ENCODE data around the gene USP26. TPM values are rescaled to one million over a fixed set of nuclear protein-coding genes. Genes with fewer than 3 reads are reported as not detected.
"Not testable (repeated sequence)": the region's sequence is repeated elsewhere in the genome, so short reads cannot be mapped to it uniquely, and the experiment has no call there.

The USP26 gene
- total RNA-seq (not detected), polyA plus RNA-seq (not detected)
- long read RNA-seq, donor 1, result 0 reads
- long read RNA-seq, donor 2, result 0 reads
- long read RNA-seq, donor 3, result 0 reads
- long read RNA-seq, donor 4, result 0 reads

- WGBS, result 95% methylated on average over 16 of the region's 16 CpGs
- intact Hi-C loops (cut with DNase I), result no loop called here
Observed at GRCh38 chrX:133097031-133097430, at the start of gene USP26. Gene USP26 (minus strand): TSS chrX:133097109. CDS start chrX:133028220, 68,889 bp downstream.

GRCh38 chrX:133134282-133134681, 37.4 kb upstream of the USP26 start:
- 72% methylated on average over 4 of the region's 4 CpGs for WGBS
- no peaks in the 10 kb centered on the region for H3K4me1 ChIP-seq (ENCODE audit: control insufficient read depth, insufficient read depth, low read length)
- no peaks in the 10 kb centered on the region for H3K27me3 ChIP-seq (ENCODE audit: control insufficient read depth, insufficient read depth)
- no peak overlapping the region for H3K4me3 ChIP-seq (ENCODE audit: low read length)
- no peak for DNase-seq
- intact Hi-C loops (cut with DNase I), result no loop called here
- H3K9me3 ChIP-seq (ENCODE audit: control insufficient read depth, low read length), result no peaks in the 10 kb centered on the region
- H3K27ac ChIP-seq (ENCODE audit: low read length), result no peak overlapping the region
- ATAC-seq, result no peak

More at GRCh38 chrX:133097031-133097430, at the start of gene USP26:
- DNase-seq, result no peak
- ATAC-seq, result no peak
- Histone ChIP-seq H3K9me3 (ENCODE audit: control insufficient read depth, low read length) (no peaks in the 10 kb centered on the region), H3K4me1 (ENCODE audit: control insufficient read depth, insufficient read depth, low read length) (no peaks in the 10 kb centered on the region), H3K27ac (ENCODE audit: low read length) (no peak within 1 kb of the TSS), H3K4me3 (ENCODE audit: low read length) (no peak within 1 kb of the TSS), H3K27me3 (ENCODE audit: control insufficient read depth, insufficient read depth) (no peaks in the 10 kb centered on the region)

- H3K9me3 ChIP-seq (ENCODE audit: control insufficient read depth, low read length), result no peaks in the 10 kb centered on the region
- H3K4me3 ChIP-seq (ENCODE audit: low read length), result no peak overlapping the region
- DNase-seq (no peak), ATAC-seq (no peak)
- H3K27me3 ChIP-seq (ENCODE audit: control insufficient read depth, insufficient read depth), result no peaks in the 10 kb centered on the region
- no peaks in the 10 kb centered on the region for H3K4me1 ChIP-seq (ENCODE audit: control insufficient read depth, insufficient read depth, low read length)
- WGBS, result 77% methylated on average over 5 of the region's 5 CpGs
- intact Hi-C loops (cut with DNase I), result no loop called here
- no peak overlapping the region for H3K27ac ChIP-seq (ENCODE audit: low read length)
Observed at GRCh38 chrX:133120406-133120805, 23.5 kb upstream of the USP26 start.

- no peak overlapping the region for H3K4me3 ChIP-seq (ENCODE audit: low read length)
- no peaks in the 10 kb centered on the region for H3K27me3 ChIP-seq (ENCODE audit: control insufficient read depth, insufficient read depth)
- intact Hi-C loops (cut with DNase I), result no loop called here
- no peak for ATAC-seq
- WGBS, result 79% methylated on average over 8 of the region's 8 CpGs
- H3K9me3 ChIP-seq (ENCODE audit: control insufficient read depth, low read length), result no peaks in the 10 kb centered on the region
- H3K27ac ChIP-seq (ENCODE audit: low read length), result no peak overlapping the region
- no peaks in the 10 kb centered on the region for H3K4me1 ChIP-seq (ENCODE audit: control insufficient read depth, insufficient read depth, low read length)
- DNase-seq, result no peak
Observed at GRCh38 chrX:133094098-133094731, 2.7 kb downstream of the USP26 start.

GRCh38 chrX:133090236-133090809, 6.6 kb downstream of the USP26 start:
- no peak for ATAC-seq
- intact Hi-C loops (cut with DNase I), result no loop called here
- Histone ChIP-seq H3K9me3 (ENCODE audit: control insufficient read depth, low read length) (no peaks in the 10 kb centered on the region), H3K27ac (ENCODE audit: low read length) (no peak overlapping the region), H3K27me3 (ENCODE audit: control insufficient read depth, insufficient read depth) (no peaks in the 10 kb centered on the region), H3K4me3 (ENCODE audit: low read length) (no peak overlapping the region), H3K4me1 (ENCODE audit: control insufficient read depth, insufficient read depth, low read length) (no peaks in the 10 kb centered on the region)
- no peak for DNase-seq

GRCh38 chrX:133089411-133089810, 7.5 kb downstream of the USP26 start:
- ATAC-seq, result no peak

GRCh38 chrX:133085785-133086184, 11.1 kb downstream of the USP26 start:
- no peak for ATAC-seq
- WGBS, result 76% methylated on average over 3 of the region's 3 CpGs

More at GRCh38 chrX:133089411-133089810, 7.5 kb downstream of the USP26 start:
- no peaks in the 10 kb centered on the region for H3K9me3 ChIP-seq (ENCODE audit: control insufficient read depth, low read length)
- H3K27ac ChIP-seq (ENCODE audit: low read length), result no peak overlapping the region
- H3K27me3 ChIP-seq (ENCODE audit: control insufficient read depth, insufficient read depth), result no peaks in the 10 kb centered on the region
- H3K4me3 ChIP-seq (ENCODE audit: low read length), result no peak overlapping the region
- no peaks in the 10 kb centered on the region for H3K4me1 ChIP-seq (ENCODE audit: control insufficient read depth, insufficient read depth, low read length)
- intact Hi-C loops (cut with DNase I), result no loop called here
- DNase-seq, result no peak

GRCh38 chrX:133085056-133085455, 11.9 kb downstream of the USP26 start:
- not testable (repeated sequence) for ATAC-seq

More at GRCh38 chrX:133085785-133086184, 11.1 kb downstream of the USP26 start:
- Histone ChIP-seq H3K27me3 (ENCODE audit: control insufficient read depth, insufficient read depth) (no peaks in the 10 kb centered on the region), H3K9me3 (ENCODE audit: control insufficient read depth, low read length) (no peaks in the 10 kb centered on the region), H3K27ac (ENCODE audit: low read length) (no peak overlapping the region), H3K4me3 (ENCODE audit: low read length) (no peak overlapping the region), H3K4me1 (ENCODE audit: control insufficient read depth, insufficient read depth, low read length) (no peaks in the 10 kb centered on the region)
- intact Hi-C loops (cut with DNase I), result no loop called here
- no peak for DNase-seq

GRCh38 chrX:133083899-133084298, 13.0 kb downstream of the USP26 start:
- WGBS, result 92% methylated on average over 1 of the region's 1 CpG
- Histone ChIP-seq H3K4me1 (ENCODE audit: control insufficient read depth, insufficient read depth, low read length) (no peaks in the 10 kb centered on the region), H3K9me3 (ENCODE audit: control insufficient read depth, low read length) (no peaks in the 10 kb centered on the region), H3K27me3 (ENCODE audit: control insufficient read depth, insufficient read depth) (no peaks in the 10 kb centered on the region), H3K27ac (ENCODE audit: low read length) (no peak overlapping the region), H3K4me3 (ENCODE audit: low read length) (no peak overlapping the region)
- no peak for ATAC-seq
- intact Hi-C loops (cut with DNase I), result no loop called here
- DNase-seq, result no peak

More at GRCh38 chrX:133085056-133085455, 11.9 kb downstream of the USP26 start:
- H3K4me3 ChIP-seq (ENCODE audit: low read length); DNase-seq; H3K27me3 ChIP-seq (ENCODE audit: control insufficient read depth, insufficient read depth); H3K27ac ChIP-seq (ENCODE audit: low read length); H3K9me3 ChIP-seq (ENCODE audit: control insufficient read depth, low read length); H3K4me1 ChIP-seq (ENCODE audit: control insufficient read depth, insufficient read depth, low read length); intact Hi-C loops (cut with DNase I): not testable (repeated sequence)
- 95% methylated on average over 4 of the region's 4 CpGs for WGBS

- intact Hi-C loops (cut with DNase I), result no loop called here
- 76% methylated on average over 3 of the region's 3 CpGs for WGBS
- ATAC-seq, result no peak
Observed at GRCh38 chrX:133081990-133082389, 14.9 kb downstream of the USP26 start.

GRCh38 chrX:133077856-133078255, 19.1 kb downstream of the USP26 start:
- H3K9me3 ChIP-seq (ENCODE audit: control insufficient read depth, low read length); H3K4me1 ChIP-seq (ENCODE audit: control insufficient read depth, insufficient read depth, low read length); H3K27ac ChIP-seq (ENCODE audit: low read length); DNase-seq; ATAC-seq; intact Hi-C loops (cut with DNase I); H3K4me3 ChIP-seq (ENCODE audit: low read length); H3K27me3 ChIP-seq (ENCODE audit: control insufficient read depth, insufficient read depth): not testable (repeated sequence)
- 81% methylated on average over 4 of the region's 4 CpGs for WGBS

More at GRCh38 chrX:133081990-133082389, 14.9 kb downstream of the USP26 start:
- no peaks in the 10 kb centered on the region for H3K27me3 ChIP-seq (ENCODE audit: control insufficient read depth, insufficient read depth)
- no peaks in the 10 kb centered on the region for H3K4me1 ChIP-seq (ENCODE audit: control insufficient read depth, insufficient read depth, low read length)
- H3K27ac ChIP-seq (ENCODE audit: low read length), result no peak overlapping the region
- no peak overlapping the region for H3K4me3 ChIP-seq (ENCODE audit: low read length)
- DNase-seq, result no peak
- no peaks in the 10 kb centered on the region for H3K9me3 ChIP-seq (ENCODE audit: control insufficient read depth, low read length)

Measured in right cardiac atrium (tissue), 5 donors.